Psoas muscle (tissue), 8 donors: Measurements from ENCODE around the gene NEDD4. TPM values are rescaled to one million over a fixed set of nuclear protein-coding genes. Genes with fewer than 3 reads are reported as not detected.
A peak's percentile ranks its signal among the peaks of the same experiment; 100 is the strongest.
"Not testable (repeated sequence)": the region's sequence is repeated elsewhere in the genome, so short reads cannot be mapped to it uniquely, and the experiment has no call there.

Experiments
- ATAC-seq, 4 donors: fragments of 200-7000 bp; cut with Tn5 transposase; one replicate each; pipeline ENCODE4 v1.9.1; 2020; ENCODE audit warnings: moderate library complexity in 3 of 4, mild to moderate bottlenecking in 2 of 4
- DNase-seq, 2 donors: peaks; one replicate each; pipeline ENCODE4 v3.0.0-alpha.2; 2020
- H3K27ac ChIP-seq: fragments of 200-600 bp; one replicate; pipeline ENCODE4 v1.8.0; 2022
- H3K27me3 ChIP-seq, 3 donors: fragments of 200-600 bp in 1 of 3; one replicate each; pipeline versions ENCODE4 v1.6.1 to v1.8.0; 2013 to 2022; ENCODE audit warnings: low read length in 2 of 3, mild to moderate bottlenecking in 2 of 3, moderate library complexity in 1 of 3; ENCODE audit not compliant: insufficient read depth in 3 of 3
- H3K36me3 ChIP-seq, 2 donors: fragments of 200-600 bp in 1 of 2; one replicate each; pipeline versions ENCODE4 v1.6.1 to v1.8.0; 2013 to 2022; ENCODE audit warnings: low read depth in 1 of 2, mild to moderate bottlenecking in 1 of 2, moderate library complexity in 1 of 2; ENCODE audit not compliant: insufficient read depth in 1 of 2
- H3K4me1 ChIP-seq: fragments of 200-600 bp; one replicate; pipeline ENCODE4 v1.8.0; 2022
- H3K4me3 ChIP-seq: fragments of 200-600 bp; one replicate; pipeline ENCODE4 v1.8.0; 2022; ENCODE audit warnings: mild to moderate bottlenecking
- H3K9me3 ChIP-seq: fragments of 200-600 bp; one replicate; pipeline ENCODE4 v1.8.0; 2022
- WGBS, 3 donors: extraction: QIAGEN DNeasy Blood & Tissue Kit; methylation state at CpG; one replicate each; pipeline versions ENCODE4 v1.1.6 to v1.1.7; 2013; 5-methylcytosine and 5-hydroxymethylcytosine counted together
- intact Hi-C, 2 donors: fragments of 100-400 bp; cut with DNase I; formaldehyde crosslinking; loops; one replicate each; pipeline versions ENCODE4 v1.11.0 to v1.14.2; 2022
- polyA plus RNA-seq, 3 donors: library from polyadenylated mRNA; stranded (reverse); fragments of 200-250 nt; gene quantifications; one replicate each; pipeline ENCODE4 v1.2.3, GENCODE V29; 2013
- total RNA-seq, 4 donors: library from RNA; stranded (reverse); fragmentation: NEBNext Ultra II Directional in 2 of 4; extraction: Animal tissue kit (Norgen Biotek cat#: 25700) in 2 of 4; gene quantifications; one replicate each; pipeline versions ENCODE4 v1.2.1 to v1.2.4, GENCODE V29; 2021 to 2023
- TF ChIP-seq, protein P1 (sequence below): fragments of 200-600 bp; IDR thresholded peaks from one replicate; pipeline ENCODE4 v1.8.0; 2022; ENCODE audit warnings: antibody characterized with exemption
- donor health status: healthy with polysubstance abuse.
- donor health status: DM: no; HTN: no; CAD: no; lungs with moderate emphysema.
- donor health status: Bipolar disorder and iron deficiency.
- donor health status: healthy.
- donor health status: DM: yes; HTN: yes; CAD: no.
- donor health status: DM: no; HTN: no; CAD: no.
- donor health status: DM: no; HTN: no; CAD: no.
- donor health status: DM: yes; HTN: yes; CAD: no.

NEDD4 gene
- total and polyA plus RNA-seq, 7 donors, result 36.2 to 145 (median 94.5) TPM

DNA sequence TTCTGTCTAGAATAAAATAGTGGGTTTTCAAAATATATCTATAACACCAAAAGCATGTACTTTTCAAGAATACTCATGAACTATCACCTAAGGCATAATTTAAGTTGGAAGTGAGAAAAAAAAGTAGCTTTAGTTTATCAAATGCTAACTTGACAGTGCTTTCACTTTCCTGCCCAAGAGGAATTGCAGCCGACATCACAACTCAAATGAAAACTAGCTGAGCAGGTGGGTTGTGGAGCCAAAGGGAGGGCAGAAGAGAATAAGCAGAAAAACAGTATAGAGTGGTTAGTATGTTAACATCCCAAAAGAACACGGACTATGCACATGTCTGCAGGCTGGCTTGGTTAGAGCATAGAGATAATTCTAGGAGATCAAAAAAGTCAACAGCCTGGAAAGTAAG is 120.9 kb downstream of the NEDD4 start:
- Histone ChIP-seq H3K36me3 (peaks cover 0 to 5% of the 10 kb centered on the region in 2 donors), H3K27me3 (no peaks in the 10 kb centered on the region), H3K4me1 (peaks cover 48% of the 10 kb centered on the region), H3K27ac (peak overlapping the region; percentile 83), H3K9me3 (peaks cover 5% of the 10 kb centered on the region), H3K4me3 (peak overlapping the region; percentile 54)
- DNase-seq (no peak), ATAC-seq (no peak)
- intact Hi-C loops, result no loop called here
- TF ChIP-seq, protein P1, sequence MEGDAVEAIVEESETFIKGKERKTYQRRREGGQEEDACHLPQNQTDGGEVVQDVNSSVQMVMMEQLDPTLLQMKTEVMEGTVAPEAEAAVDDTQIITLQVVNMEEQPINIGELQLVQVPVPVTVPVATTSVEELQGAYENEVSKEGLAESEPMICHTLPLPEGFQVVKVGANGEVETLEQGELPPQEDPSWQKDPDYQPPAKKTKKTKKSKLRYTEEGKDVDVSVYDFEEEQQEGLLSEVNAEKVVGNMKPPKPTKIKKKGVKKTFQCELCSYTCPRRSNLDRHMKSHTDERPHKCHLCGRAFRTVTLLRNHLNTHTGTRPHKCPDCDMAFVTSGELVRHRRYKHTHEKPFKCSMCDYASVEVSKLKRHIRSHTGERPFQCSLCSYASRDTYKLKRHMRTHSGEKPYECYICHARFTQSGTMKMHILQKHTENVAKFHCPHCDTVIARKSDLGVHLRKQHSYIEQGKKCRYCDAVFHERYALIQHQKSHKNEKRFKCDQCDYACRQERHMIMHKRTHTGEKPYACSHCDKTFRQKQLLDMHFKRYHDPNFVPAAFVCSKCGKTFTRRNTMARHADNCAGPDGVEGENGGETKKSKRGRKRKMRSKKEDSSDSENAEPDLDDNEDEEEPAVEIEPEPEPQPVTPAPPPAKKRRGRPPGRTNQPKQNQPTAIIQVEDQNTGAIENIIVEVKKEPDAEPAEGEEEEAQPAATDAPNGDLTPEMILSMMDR, result no peak
- 40 to 76% (median 45%) methylated on average over 2 of the region's 2 CpGs for whole genome bisulfite sequencing, 3 donors

DNA sequence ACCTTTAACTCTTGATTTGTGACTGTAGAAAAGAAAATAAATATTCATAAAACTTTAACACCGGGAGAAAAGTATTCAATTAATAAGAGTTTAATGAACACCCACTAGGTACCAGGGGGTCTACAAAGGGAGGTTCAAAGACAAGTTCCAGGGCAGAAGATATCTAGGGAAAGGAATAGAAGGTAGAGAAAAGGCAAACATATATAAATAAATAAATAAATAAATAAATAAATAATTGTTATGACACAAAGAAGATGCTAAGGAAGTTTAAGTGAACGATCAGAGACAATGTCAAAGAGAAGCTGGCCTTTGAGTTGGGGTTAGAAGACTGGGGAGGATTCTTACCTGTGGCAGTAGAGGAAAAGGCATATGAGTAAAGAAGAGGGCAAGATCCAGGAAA is 123.8 kb downstream of the NEDD4 start:
- H3K4me3 ChIP-seq, result no peak overlapping the region
- 72 to 96% (median 90%) methylated on average over 2 of the region's 2 CpGs for WGBS, 3 donors
- H3K27me3 ChIP-seq, result no peaks in the 10 kb centered on the region
- TF ChIP-seq, protein P1, result no peak
- H3K27ac ChIP-seq, result peak overlapping the region; percentile 83
- DNase-seq (no peak), ATAC-seq (no peak)
- H3K4me1 ChIP-seq, result peaks cover 52% of the 10 kb centered on the region
- no peaks in the 10 kb centered on the region for H3K9me3 ChIP-seq
- intact Hi-C loops, result loop anchor here in 1 of 2 donors (5.0 kb wide), 2 partner anchors 48 to 123 kb away; partner anchors contain the start of gene NEDD4
- no peaks in the 10 kb centered on the region for H3K36me3 ChIP-seq

DNA sequence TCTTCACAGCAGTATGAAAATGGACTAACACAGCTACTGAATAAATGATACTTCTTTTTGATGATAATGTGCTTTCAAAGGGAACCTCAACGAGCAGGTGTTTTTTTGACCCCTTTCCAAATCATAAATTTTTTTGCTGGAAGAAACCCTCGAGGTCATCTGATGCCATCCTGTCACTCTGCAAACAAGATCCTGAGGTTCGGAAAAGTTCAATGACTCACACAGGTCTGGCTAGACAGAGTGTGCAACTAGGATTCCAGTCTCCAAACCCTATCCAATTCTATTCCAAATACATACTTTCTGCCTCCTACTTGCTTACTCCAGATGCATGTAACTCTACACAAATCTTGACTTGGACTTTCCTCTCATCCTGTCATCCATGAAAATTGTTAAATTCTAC is 124.7 kb downstream of the NEDD4 start:
- WGBS, 3 donors, result 28 to 45% (median 44%) methylated on average over 3 of the region's 3 CpGs
- no peaks in the 10 kb centered on the region for H3K27me3 ChIP-seq
- DNase-seq (no peak), ATAC-seq (peak; percentile 91 to 93 (median 92))
- H3K4me1 ChIP-seq, result peaks cover 46% of the 10 kb centered on the region
- H3K36me3 ChIP-seq, result no peaks in the 10 kb centered on the region
- intact Hi-C loops, result loop anchor here in 1 of 2 donors (1.0 to 5.0 kb wide), 3 partner anchors 29 to 124 kb away; partner anchors contain the start of gene NEDD4
- no peaks in the 10 kb centered on the region for H3K9me3 ChIP-seq
- TF ChIP-seq, protein P1, result no peak
- peak overlapping the region; percentile 83 for H3K27ac ChIP-seq
- H3K4me3 ChIP-seq, result peak overlapping the region; percentile 30

DNA sequence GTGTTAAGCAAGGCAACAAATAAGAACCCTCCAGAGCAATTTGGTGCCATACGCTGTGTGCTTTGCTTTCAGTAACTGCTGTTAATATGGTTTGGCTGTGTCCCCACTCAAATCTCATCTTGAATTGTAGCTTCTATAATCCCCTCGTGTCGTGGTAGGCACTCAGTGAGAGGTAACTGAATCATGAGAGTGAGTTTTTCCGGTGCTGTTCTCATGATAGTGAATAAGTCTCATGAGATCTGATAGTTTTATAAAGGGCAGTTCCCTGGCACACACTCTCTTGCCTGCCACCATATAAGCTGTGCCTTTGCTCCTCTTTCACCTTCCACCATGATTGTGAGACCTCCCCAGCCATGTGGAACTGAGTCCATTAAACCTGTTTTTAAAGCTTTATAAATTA is 125.1 kb downstream of the NEDD4 start:
- 38 to 63% (median 41%) methylated on average over 4 of the region's 4 CpGs for WGBS, 3 donors
- H3K27me3 ChIP-seq, DNase-seq, H3K9me3 ChIP-seq, H3K36me3 ChIP-seq: not testable (repeated sequence)
- peak overlapping the region; percentile 83 for H3K27ac ChIP-seq
- peaks cover 42% of the 10 kb centered on the region for H3K4me1 ChIP-seq
- peak; percentile 38 to 58 (median 48) for ATAC-seq
- H3K4me3 ChIP-seq, result peak overlapping the region; percentile 30
- intact Hi-C loops, result loop anchor here in 1 of 2 donors (1.0 to 5.0 kb wide), 3 partner anchors 29 to 124 kb away; partner anchors contain the start of gene NEDD4

DNA sequence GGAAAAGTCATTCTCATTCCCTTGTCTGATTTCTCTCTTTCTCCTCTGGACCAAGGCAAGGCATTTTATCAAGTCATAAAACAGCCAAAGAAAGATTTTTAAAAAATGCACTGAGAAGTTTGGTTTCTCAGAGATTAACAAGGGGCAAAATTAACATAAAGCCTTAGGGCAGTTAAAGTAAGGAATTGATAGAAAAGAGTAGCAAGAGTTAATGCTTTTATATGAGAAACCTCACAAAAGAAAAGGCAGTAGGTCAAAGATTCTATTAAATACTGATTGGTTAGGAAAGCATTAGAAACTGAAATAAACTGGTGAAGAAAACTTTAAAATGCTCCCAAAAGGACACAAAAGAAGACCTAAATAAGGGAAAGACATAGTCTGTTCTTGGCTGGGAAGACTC is 129.5 kb downstream of the NEDD4 start:
- intact Hi-C loops, result no loop called here

More for the DNA sequence above, 129.5 kb downstream of the NEDD4 start:
- DNase-seq (no peak), ATAC-seq (no peak)
- Histone ChIP-seq H3K4me3 (no peak overlapping the region), H3K27me3 (no peaks in the 10 kb centered on the region), H3K4me1 (peaks cover 15% of the 10 kb centered on the region), H3K27ac (no peak overlapping the region), H3K36me3 (peaks cover 2 to 40% of the 10 kb centered on the region in 2 donors), H3K9me3 (no peaks in the 10 kb centered on the region)
- TF ChIP-seq, protein P1, result no peak
